ENCODE results near the gene DISP3.

The DISP3 gene

GRCh38 chr1:11528611-11529261, 49.8 kb downstream of the DISP3 start:
- no peak for DNase-seq (ENCODE audit: low read depth in 2 of 2)

- no peak for DNase-seq (ENCODE audit: low read depth in 2 of 2)
Measured at GRCh38 chr1:11529330-11529729, 50.4 kb downstream of the DISP3 start.

GRCh38 chr1:11529763-11530730, 51.1 kb downstream of the DISP3 start:
- no peak for DNase-seq (ENCODE audit: low read depth in 2 of 2)

- no peak for DNase-seq (ENCODE audit: low read depth in 2 of 2)
Measured at GRCh38 chr1:11530731-11531311, 51.9 kb downstream of the DISP3 start.

GRCh38 chr1:11531314-11531870, 52.4 kb downstream of the DISP3 start:
- no peak for DNase-seq (ENCODE audit: low read depth in 2 of 2)

GRCh38 chr1:11531943-11532342, 53.0 kb downstream of the DISP3 start:
- no peak for DNase-seq (ENCODE audit: low read depth in 2 of 2)

- DNase-seq (ENCODE audit: low read depth in 2 of 2) = no peak
Measured at GRCh38 chr1:11533790-11534787, 55.1 kb downstream of the DISP3 start.

- no peak for DNase-seq (ENCODE audit: low read depth in 2 of 2)
Measured at GRCh38 chr1:11534846-11535245, 55.9 kb downstream of the DISP3 start.

GRCh38 chr1:11535316-11535715, 56.4 kb downstream of the DISP3 start:
- DNase-seq (ENCODE audit: low read depth in 2 of 2) = no peak

- no peak for DNase-seq (ENCODE audit: low read depth in 2 of 2)
Measured at GRCh38 chr1:11535761-11536572, 57.0 kb downstream of the DISP3 start.

- no peak for DNase-seq (ENCODE audit: low read depth in 2 of 2)
Measured at GRCh38 chr1:11536573-11537379, 57.8 kb downstream of the DISP3 start.

GRCh38 chr1:11537380-11537764, 58.4 kb downstream of the DISP3 start:
- DNase-seq (ENCODE audit: low read depth in 2 of 2) = no peak

- DNase-seq (ENCODE audit: low read depth in 2 of 2) = no peak
Measured at GRCh38 chr1:11537854-11538591, 59.1 kb downstream of the DISP3 start.

GRCh38 chr1:11538886-11539285, 59.9 kb downstream of the DISP3 start:
- no peak for DNase-seq (ENCODE audit: low read depth in 2 of 2)

GRCh38 chr1:11539850-11540772, 61.2 kb downstream of the DISP3 start:
- DNase-seq (ENCODE audit: low read depth in 2 of 2) = no peak

- no peak for DNase-seq (ENCODE audit: low read depth in 2 of 2)
Measured at GRCh38 chr1:11540773-11541160, 61.8 kb downstream of the DISP3 start.

- DNase-seq (ENCODE audit: low read depth in 2 of 2) = no peak
Measured at GRCh38 chr1:11541236-11541635, 62.3 kb downstream of the DISP3 start.

GRCh38 chr1:11541956-11542355, 63.0 kb downstream of the DISP3 start:
- no peak for DNase-seq (ENCODE audit: low read depth in 2 of 2)

Data from fibroblast of skin of left quadriceps (primary cell).